Jurkat, Clone E6-1 (cell line): ENCODE data around the gene LCA5.
"Not testable (repeated sequence)": the region's sequence is repeated elsewhere in the genome, so short reads cannot be mapped to it uniquely, and the experiment has no call there.

Experiments used
- DNase-seq: peaks from one replicate; pipeline ENCODE4 v3.0.0-alpha.2; 2011; ENCODE audit warnings: low read depth, low spot score
- H3K4me3 ChIP-seq: 2 replicates; pipeline ENCODE4 v1.5.1; 2011; ENCODE audit warnings: mild to moderate bottlenecking, low read length, control low read depth, moderate library complexity

Gene LCA5

GRCh38 chr6:79543411-79543810, 6.2 kb upstream of the LCA5 start:
- H3K4me3 ChIP-seq = no peak overlapping the region
- DNase-seq = no peak

GRCh38 chr6:79538106-79538971, 1.1 kb upstream of the LCA5 start:
- H3K4me3 ChIP-seq = peak overlapping the region; percentile 54
- DNase-seq = no peak

- no peak for DNase-seq
- H3K4me3 ChIP-seq = no peak overlapping the region
Measured at GRCh38 chr6:79536585-79536953, 661 bp downstream of the LCA5 start.

- not testable (repeated sequence) for H3K4me3 ChIP-seq, DNase-seq
Measured at GRCh38 chr6:79529567-79529966, 7.7 kb downstream of the LCA5 start.

- H3K4me3 ChIP-seq = no peak overlapping the region
- DNase-seq = no peak
Measured at GRCh38 chr6:79526897-79527296, 10.3 kb downstream of the LCA5 start.

- DNase-seq = no peak
- no peak overlapping the region for H3K4me3 ChIP-seq
Measured at GRCh38 chr6:79525272-79526100, 11.7 kb downstream of the LCA5 start.

GRCh38 chr6:79524065-79524464, 13.2 kb downstream of the LCA5 start:
- H3K4me3 ChIP-seq = no peak overlapping the region
- no peak for DNase-seq

- no peak for DNase-seq
- H3K4me3 ChIP-seq = no peak overlapping the region
Measured at GRCh38 chr6:79522609-79523008, 14.6 kb downstream of the LCA5 start.

- H3K4me3 ChIP-seq = no peak overlapping the region
- DNase-seq = no peak
Measured at GRCh38 chr6:79520534-79520933, 16.7 kb downstream of the LCA5 start.

- DNase-seq = no peak
- no peak overlapping the region for H3K4me3 ChIP-seq
Measured at GRCh38 chr6:79518842-79519241, 18.4 kb downstream of the LCA5 start.

- H3K4me3 ChIP-seq = no peak overlapping the region
Measured at GRCh38 chr6:79515436-79515835, 21.8 kb downstream of the LCA5 start.

GRCh38 chr6:79513111-79513510, 24.1 kb downstream of the LCA5 start:
- no peak for DNase-seq
- H3K4me3 ChIP-seq = no peak overlapping the region

More at GRCh38 chr6:79515436-79515835, 21.8 kb downstream of the LCA5 start:
- no peak for DNase-seq

GRCh38 chr6:79512014-79512413, 25.2 kb downstream of the LCA5 start:
- no peak overlapping the region for H3K4me3 ChIP-seq
- DNase-seq = no peak

GRCh38 chr6:79510707-79511106, 26.5 kb downstream of the LCA5 start:
- no peak for DNase-seq
- no peak overlapping the region for H3K4me3 ChIP-seq

- DNase-seq = no peak
- no peak overlapping the region for H3K4me3 ChIP-seq
Measured at GRCh38 chr6:79506251-79506650, 31.0 kb downstream of the LCA5 start.

- H3K4me3 ChIP-seq = no peak overlapping the region
- DNase-seq = no peak
Measured at GRCh38 chr6:79504372-79504771, 32.9 kb downstream of the LCA5 start.

GRCh38 chr6:79498842-79499241, 38.4 kb downstream of the LCA5 start:
- DNase-seq = no peak
- H3K4me3 ChIP-seq = no peak overlapping the region

- no peak overlapping the region for H3K4me3 ChIP-seq
- no peak for DNase-seq
Measured at GRCh38 chr6:79495246-79495645, 42.0 kb downstream of the LCA5 start.

GRCh38 chr6:79494841-79495240, 42.4 kb downstream of the LCA5 start:
- no peak overlapping the region for H3K4me3 ChIP-seq
- DNase-seq = no peak

GRCh38 chr6:79470728-79471127, 66.5 kb downstream of the LCA5 start:
- no peak overlapping the region for H3K4me3 ChIP-seq
- DNase-seq = no peak
